GM12878 (cell line): ENCODE results near the gene DIS3L2. TPM values are rescaled to one million over a fixed set of nuclear protein-coding genes. Genes with fewer than 3 reads are reported as not detected.

Experiments used
- ATAC-seq: fragments of 200-7000 bp; cut with Tn5 transposase; 3 replicates; pipeline ENCODE4 v1.9.1; 2020; ENCODE audit warnings: mild to moderate bottlenecking, moderate library complexity
- BruUV-seq: library from RNA; stranded (reverse); fragments of 400-500 nt; replicated peaks from 2 replicates; lab custom pipeline; 2021; lab: Mats Ljungman, UMichigan
- CTCF ChIA-PET: fragments of 300-600 bp; sonication (Branson Sonifier 250); formaldehyde crosslinking; extraction: SDS; loops from one replicate; lab custom pipeline; 2021; ENCODE audit warnings: inconsistent platforms; lab: Yijun Ruan, JAX
- POLR2A ChIA-PET: fragments of 350-600 bp; formaldehyde crosslinking; extraction: SDS; loops from one replicate; lab custom pipeline; 2021; ENCODE audit warnings: inconsistent platforms; lab: Charles Lee
- RAD21 ChIA-PET: fragments of 300-600 bp; sonication (Branson Sonifier 250); formaldehyde crosslinking; loops from one replicate; lab custom pipeline; 2023; ENCODE audit warnings: antibody characterized with exemption; ENCODE audit not compliant: unreplicated experiment; lab: Charles Lee
- SMC1A ChIA-PET: fragments of 300-600 bp; sonication (Branson Sonifier 250); formaldehyde crosslinking; loops from one replicate; lab custom pipeline; 2023; ENCODE audit not compliant: unreplicated experiment, uncharacterized antibody; lab: Charles Lee
- DNase-seq: peaks from one replicate; pipeline ENCODE4 v3.0.0-alpha.2; 2011; ENCODE audit warnings: low read depth, low spot score
- FAIRE-seq: peaks from 3 replicates; lab custom pipeline; 2011; peaks lifted over from hg19 to GRCh38; lab: Jason Lieb, UNC
- H2AFZ ChIP-seq: 2 replicates; pipeline ENCODE4 v1.6.0; 2011; ENCODE audit warnings: low read depth, low read length, control low read depth; ENCODE audit not compliant: control insufficient read depth
- H3K27ac ChIP-seq: 2 replicates; pipeline ENCODE4 v1.5.1; 2011; ENCODE audit warnings: control low read depth; ENCODE audit not compliant: control insufficient read depth, insufficient read depth
- H3K27me3 ChIP-seq, 2 experiments: replicated peaks in 1 of 2; 2 replicates each; pipeline versions ENCODE4 v1.6.0 to v1.6.1; 2011; ENCODE audit warnings: low read length in 1 of 2; ENCODE audit not compliant: control insufficient read depth in 2 of 2, insufficient read depth in 2 of 2
- H3K36me3 ChIP-seq, 2 experiments: 2 replicates each; pipeline ENCODE4 v1.5.1; 2011; ENCODE audit warnings: low read length in 1 of 2; ENCODE audit not compliant: control insufficient read depth in 2 of 2, insufficient read depth in 2 of 2
- H3K4me1 ChIP-seq: 2 replicates; pipeline ENCODE4 v1.6.1; 2011; ENCODE audit warnings: mild to moderate bottlenecking, low read length, moderate library complexity, mixed read lengths; ENCODE audit not compliant: control insufficient read depth, insufficient read depth
- H3K4me2 ChIP-seq: 2 replicates; pipeline ENCODE4 v1.6.0; 2011; ENCODE audit warnings: control low read depth; ENCODE audit not compliant: control insufficient read depth, insufficient read depth
- H3K4me3 ChIP-seq: fragments of 200-600 bp; sonication (generic); 2 replicates; pipeline ENCODE4 v1.5.1; 2016
- H3K79me2 ChIP-seq: 2 replicates; pipeline ENCODE4 v1.6.0; 2011; ENCODE audit warnings: low read length; ENCODE audit not compliant: control insufficient read depth, insufficient read depth
- H3K9ac ChIP-seq: 2 replicates; pipeline ENCODE4 v1.8.0; 2011; ENCODE audit warnings: low read length, control low read depth, mixed read lengths; ENCODE audit not compliant: control insufficient read depth, insufficient read depth
- H3K9me3 ChIP-seq: replicated peaks from 3 replicates; pipeline ENCODE4 v1.5.1; 2011; ENCODE audit warnings: mild to moderate bottlenecking, low read length; ENCODE audit not compliant: control insufficient read depth, insufficient read depth
- H4K20me1 ChIP-seq: 2 replicates; pipeline ENCODE4 v1.6.0; 2011; ENCODE audit not compliant: control insufficient read depth, insufficient read depth
- BHLHE40 ChIP-seq, 2 experiments: fragments of 450-650 bp in 1 of 2; IDR thresholded peaks; 2 replicates each; pipeline ENCODE4 v1.6.1; 2011 to 2017; ENCODE audit warnings: low read depth in 2 of 2, borderline replicate concordance in 1 of 2, improper control_type of control experiment in 1 of 2, low read length in 1 of 2, mild to moderate bottlenecking in 1 of 2
- CTCF ChIP-seq, 3 experiments: IDR thresholded peaks in 2 of 3; conservative IDR thresholded peaks in 1 of 3; 2 replicates each; pipeline ENCODE4 v1.5.1; 2011; ENCODE audit warnings: low read depth in 3 of 3, low read length in 3 of 3, mild to moderate bottlenecking in 3 of 3, control low read depth in 2 of 3, moderate library complexity in 2 of 3, inconsistent platforms in 1 of 3, mixed read lengths in 1 of 3; ENCODE audit not compliant: control insufficient read depth in 2 of 3, insufficient read depth in 1 of 3; ENCODE audit errors: extremely low read depth in 1 of 3
- IKZF1 ChIP-seq: fragments of 450-650 bp; conservative IDR thresholded peaks from 2 replicates; pipeline ENCODE4 v1.6.1; 2017; ENCODE audit warnings: antibody characterized with exemption, mild to moderate bottlenecking
- MEF2B ChIP-seq: fragments of 450-650 bp; IDR thresholded peaks from 2 replicates; pipeline ENCODE4 v1.6.1; 2018; ENCODE audit warnings: mild to moderate bottlenecking, moderate library complexity; ENCODE audit not compliant: partially characterized antibody, poor library complexity, severe bottlenecking
- NFIC ChIP-seq: IDR thresholded peaks from 2 replicates; pipeline ENCODE4 v1.6.1; 2012; ENCODE audit warnings: low read depth, mild to moderate bottlenecking, inconsistent platforms, low read length, moderate library complexity
- SMAD5 ChIP-seq: IDR thresholded peaks from 2 replicates; pipeline ENCODE4 v1.6.1; 2016; ENCODE audit warnings: antibody characterized with exemption, low read depth
- TCF12 ChIP-seq: IDR thresholded peaks from 2 replicates; pipeline ENCODE4 v1.6.1; 2011; ENCODE audit warnings: low read depth, mild to moderate bottlenecking, low read length
- TCF3 ChIP-seq: IDR thresholded peaks from 2 replicates; pipeline ENCODE4 v1.6.1; 2012; ENCODE audit warnings: low read depth, mild to moderate bottlenecking, low read length, borderline replicate concordance; ENCODE audit not compliant: insufficient read depth
- WGBS: methylation state at CpG from one replicate; pipeline ENCODE4 v1.1.6; 2016; ENCODE audit warnings: low lambda C conversion rate; ENCODE audit not compliant: insufficient replicate concordance, insufficient coverage; ENCODE audit errors: missing lambda C conversion rate; 5-methylcytosine and 5-hydroxymethylcytosine counted together
- in situ Hi-C: fragments of 300-500 bp; cut with MboI; formaldehyde crosslinking; loops from 9 replicates; pipeline ENCODE4 v1.14.3; 2018; ENCODE audit warnings: mixed read lengths
- intact Hi-C: fragments of 100-400 bp; cut with micrococcal nuclease; formaldehyde crosslinking; loops from one replicate; pipeline ENCODE4 v1.14.2; 2022; ENCODE audit not compliant: unreplicated experiment
- polyA plus RNA-seq, 11 experiments: library from polyadenylated mRNA; depleted of rRNA in 4 of 11; unstranded in 6 of 11; stranded (reverse) in 5 of 11; fragments of >200 nt; fragmentation: Nextera tagmentation in 4 of 11; fragmentation: Illumina TruSeq in 1 of 11; extraction: Ambion mirVana in 4 of 11; extraction: Trizol in 1 of 11; gene quantifications; 1 replicate in 1 of 11; 2 replicates in 10 of 11; pipeline versions ENCODE4 v1.2.1 to v1.2.3, GENCODE V29; 2011 to 2016; ENCODE audit warnings: inconsistent platforms in 2 of 11, missing spikeins in 2 of 11, low read depth in 1 of 11
- total RNA-seq, 4 experiments: library from RNA; depleted of rRNA in 3 of 4; stranded (reverse); fragments of >200 nt in 3 of 4; fragmentation: Illumina TruSeq in 1 of 4; extraction: Trizol in 1 of 4; gene quantifications; 2 replicates each; pipeline versions ENCODE4 v1.2.1 to v1.2.3, GENCODE V29; 2013 to 2021

The DIS3L2 gene
- total and polyA plus RNA-seq, 10 of the 15 experiments (the other 5 are each of a cell fraction or from before 2014, with no cell fraction given), result 3.5 to 27.1 (median 16.0) TPM

GRCh38 chr2:232328032-232328422, 366.5 kb downstream of the DIS3L2 start:
- peak; percentile 43 for DNase-seq
- no peak for FAIRE-seq
- Histone ChIP-seq H2AFZ (no peak overlapping the region; the same call in 1 of the 2 replicates), H3K36me3 (no peaks in the 10 kb centered on the region), H3K4me1 (peaks cover 10% of the 10 kb centered on the region), H3K9me3 (no peaks in the 10 kb centered on the region), H3K4me2 (no peak overlapping the region; the same call in 1 of the 2 replicates), H3K27me3 (no peaks in the 10 kb centered on the region), H3K79me2 (no peaks in the 10 kb centered on the region), H4K20me1 (no peaks in the 10 kb centered on the region), H3K9ac (no peak overlapping the region)
- BruUV-seq, result no TSS peak
- in situ Hi-C loops, result loop anchor here (5.0 kb wide), 1 partner anchor 421 kb away; no protein-coding TSS in a partner anchor
- POLR2A ChIA-PET, result no interaction called here
- CTCF ChIA-PET, result interaction anchor here (0.5 to 4.7 kb wide), 15 partner anchors 8 to 534 kb away, joined by 3 to 33 read pairs (median 3); no protein-coding TSS in a partner anchor
- RAD21 ChIA-PET, result interaction anchor here (0.9 to 1.4 kb wide), 2 partner anchors 404 to 426 kb away, joined by 3 to 4 read pairs; no protein-coding TSS in a partner anchor
- TF ChIP-seq TCF12 (0 out of 2 replicates have a peak, but pooled peaks have one; percentile 23), IKZF1 (peak; percentile 48), TCF3 (0 out of 2 replicates have a peak, but pooled peaks have one; percentile 41), MEF2B (peak; percentile 76), BHLHE40 (IDR thresholded peaks at IDR 0.05; ENCODE audit: borderline replicate concordance in 1 of 2, low read depth in 2 of 2, low read length in 1 of 2) (peak in 1 of 2 experiments; percentile 69; a peak in 2 of 4 replicates), NFIC (no peak), CTCF (IDR thresholded peaks at IDR 0.05 in 2 of 3, conservative IDR thresholded peaks at IDR 0.05 in 1 of 3; ENCODE audit: control insufficient read depth in 2 of 3, extremely low read depth in 1 of 3, insufficient read depth in 1 of 3, low read depth in 3 of 3, low read length in 3 of 3) (peak in 2 of 3 experiments; percentile 31 to 41; a peak in 4 of 6 replicates), SMAD5 (no peak)
- TF ChIP-seq, all 136 proteins: peak for 6
- 14% methylated on average over 2 of the region's 2 CpGs for WGBS
- SMC1A ChIA-PET, result interaction anchor here (1.1 kb wide), 1 partner anchor 404 kb away, joined by 3 read pairs; no protein-coding TSS in a partner anchor
- Histone ChIP-seq H3K27ac (no peak overlapping the region), H3K4me3 (no peak overlapping the region)
- ATAC-seq, result peak; percentile 69
- intact Hi-C loops, result loop anchor here (10.0 kb wide), 1 partner anchor 183 kb away; no protein-coding TSS in a partner anchor
